Hypothalamus (tissue), 51 donors: ENCODE measurements around the gene ATP11A.
A peak's percentile ranks its signal among the peaks of the same experiment; 100 is the strongest.
"Not testable (repeated sequence)": the region's sequence is repeated elsewhere in the genome, so short reads cannot be mapped to it uniquely, and the experiment has no call there.

Experiments used
- DNase-seq, 51 donors: peaks; one replicate each; lab custom pipeline; 2025; lab: John Stamatoyannopoulos, UW

ATP11A gene

GRCh38 chr13:112845511-112846144, 155.8 kb downstream of the ATP11A start:
- DNase-seq, result no peak

- DNase-seq, result no peak
Observed at GRCh38 chr13:112846411-112847115, 156.7 kb downstream of the ATP11A start.

- DNase-seq, result no peak
Observed at GRCh38 chr13:112849500-112849899, 159.7 kb downstream of the ATP11A start.

- DNase-seq, result no peak
Observed at GRCh38 chr13:112850273-112850672, 160.4 kb downstream of the ATP11A start.

- DNase-seq, result no peak
Observed at GRCh38 chr13:112851107-112852038, 161.5 kb downstream of the ATP11A start.

- no peak for DNase-seq
Observed at GRCh38 chr13:112852392-112852791, 162.6 kb downstream of the ATP11A start.

- DNase-seq, result no peak
Observed at GRCh38 chr13:112852808-112853207, 163.0 kb downstream of the ATP11A start.

GRCh38 chr13:112854321-112854720, 164.5 kb downstream of the ATP11A start:
- DNase-seq, result no peak

- DNase-seq, result no peak
Observed at GRCh38 chr13:112855859-112856258, 166.0 kb downstream of the ATP11A start.

- no peak for DNase-seq
Observed at GRCh38 chr13:112857914-112858490, 168.2 kb downstream of the ATP11A start.

GRCh38 chr13:112859128-112859816, 169.4 kb downstream of the ATP11A start:
- DNase-seq, result no peak

GRCh38 chr13:112859817-112860190, 170.0 kb downstream of the ATP11A start:
- peak in 4 of 51 donors; percentile 6 to 17 (median 11) for DNase-seq

- DNase-seq, result no peak
Observed at GRCh38 chr13:112861876-112862615, 172.2 kb downstream of the ATP11A start.

- DNase-seq, result not testable (repeated sequence)
Observed at GRCh38 chr13:112863356-112863755, 173.5 kb downstream of the ATP11A start.

GRCh38 chr13:112865478-112865877, 175.6 kb downstream of the ATP11A start:
- DNase-seq, result not testable (repeated sequence)

- no peak for DNase-seq
Observed at GRCh38 chr13:112867301-112867711, 177.5 kb downstream of the ATP11A start.

GRCh38 chr13:112868308-112868707, 178.5 kb downstream of the ATP11A start:
- no peak for DNase-seq

GRCh38 chr13:112869202-112870050, 179.6 kb downstream of the ATP11A start:
- no peak for DNase-seq

GRCh38 chr13:112870051-112870331, 180.2 kb downstream of the ATP11A start:
- no peak for DNase-seq
